CD4-positive, alpha-beta T cell treated with Interleukin-17A for 4 hours (primary cell): Measurements from ENCODE around the gene FXR2.
A peak's percentile ranks its signal among the peaks of the same experiment; 100 is the strongest.

Experiments
- DNase-seq: peaks from one replicate; pipeline ENCODE4 v3.0.0-alpha.2; 2020; ENCODE audit warnings: mixed read lengths

The FXR2 gene

DNA sequence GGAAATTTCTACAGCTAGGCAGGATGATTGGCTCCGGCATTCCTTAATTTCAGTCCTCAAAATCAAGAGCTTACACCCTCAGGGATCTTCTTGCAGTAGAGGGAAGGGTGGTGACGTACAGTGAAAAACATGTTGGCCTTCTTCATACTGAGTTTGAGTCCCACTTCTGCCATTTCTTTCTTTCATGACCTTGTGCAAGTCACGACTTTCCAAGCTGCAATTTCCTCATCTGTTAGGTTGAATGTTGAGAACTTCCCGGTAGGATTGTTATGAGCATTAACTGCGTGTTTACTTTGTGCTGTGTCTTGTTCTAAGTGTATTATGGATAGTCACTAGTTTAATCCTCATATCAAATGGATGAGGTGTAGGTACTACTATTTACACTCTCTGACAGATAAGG, 45.1 kb downstream of the FXR2 start:
- no peak for DNase-seq

DNA sequence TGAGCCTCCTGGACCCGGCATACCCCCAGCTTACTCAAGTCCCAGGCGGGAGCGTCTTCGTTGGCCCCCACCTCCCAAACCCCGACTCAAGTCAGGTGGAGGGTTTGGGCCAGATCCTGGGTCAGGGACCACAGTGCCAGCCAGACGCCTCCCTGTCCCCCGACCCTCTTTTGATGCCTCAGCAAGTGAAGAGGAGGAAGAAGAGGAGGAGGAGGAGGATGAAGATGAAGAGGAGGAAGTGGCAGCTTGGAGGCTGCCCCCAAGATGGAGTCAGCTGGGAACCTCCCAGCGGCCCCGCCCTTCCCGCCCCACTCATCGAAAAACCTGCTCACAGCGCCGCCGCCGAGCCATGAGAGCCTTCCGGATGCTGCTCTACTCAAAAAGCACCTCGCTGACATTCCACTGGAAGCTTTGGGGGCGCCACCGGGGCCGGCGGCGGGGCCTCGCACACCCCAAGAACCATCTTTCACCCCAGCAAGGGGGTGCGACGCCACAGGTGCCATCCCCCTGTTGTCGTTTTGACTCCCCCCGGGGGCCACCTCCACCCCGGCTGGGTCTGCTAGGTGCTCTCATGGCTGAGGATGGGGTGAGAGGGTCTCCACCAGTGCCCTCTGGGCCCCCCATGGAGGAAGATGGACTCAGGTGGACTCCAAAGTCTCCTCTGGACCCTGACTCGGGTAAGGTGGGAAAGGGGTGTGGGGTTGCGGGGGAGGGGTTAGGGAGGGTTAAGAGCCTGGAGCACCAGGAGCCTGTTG, 51.4 kb downstream of the FXR2 start:
- no peak for DNase-seq

DNA sequence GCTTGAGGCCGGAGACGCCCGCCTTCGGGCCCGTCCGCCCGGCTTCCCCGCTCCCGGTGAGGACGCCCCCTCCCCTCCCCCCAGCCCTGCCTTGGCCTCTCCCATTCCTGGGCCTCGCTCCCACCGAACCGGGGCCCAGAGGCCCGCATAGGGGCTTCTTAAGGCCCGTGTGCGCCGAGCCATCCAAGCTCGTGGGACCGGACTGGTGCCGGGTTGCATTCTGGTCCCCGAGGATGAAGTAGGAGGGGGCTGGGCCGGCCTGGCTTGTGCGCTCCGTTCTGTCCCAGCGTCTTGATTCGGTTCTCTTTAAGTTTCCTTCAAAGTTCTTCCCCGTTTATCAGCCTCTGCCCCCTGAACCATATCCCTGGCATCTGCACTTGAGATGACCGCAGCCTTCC, 52.5 kb downstream of the FXR2 start:
- DNase-seq: no peak

DNA sequence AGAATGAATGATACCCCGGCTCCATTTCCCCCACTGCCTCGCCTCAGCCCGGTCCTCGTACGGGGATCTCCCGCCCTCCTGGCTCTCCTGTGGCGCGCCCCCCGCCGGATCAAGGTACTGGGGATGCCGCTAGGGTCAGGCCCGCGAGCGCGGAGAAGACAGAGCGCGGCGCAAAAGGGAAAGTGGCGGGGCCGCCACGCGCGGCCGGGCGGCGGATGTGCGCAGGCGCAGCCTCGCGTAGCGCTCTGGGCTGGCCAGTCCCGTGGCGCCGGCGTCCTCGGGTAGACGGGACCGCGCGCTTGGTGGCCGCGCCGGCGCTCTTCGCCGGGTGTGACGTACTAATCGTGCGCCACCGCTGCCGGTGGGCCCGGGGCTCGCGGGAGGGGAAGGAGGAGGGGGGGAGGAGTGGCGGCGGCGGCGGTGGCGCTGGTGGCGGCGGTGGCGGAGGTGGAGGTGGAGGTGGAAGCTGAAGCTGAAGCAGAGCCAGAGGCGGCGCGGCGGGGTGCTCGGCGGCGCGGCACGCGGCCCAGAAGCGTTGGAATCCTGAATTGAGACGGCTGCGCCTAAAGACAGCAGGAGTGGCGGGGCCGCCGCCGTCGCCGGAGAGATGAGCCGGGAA, 53.0 kb downstream of the FXR2 start, which contains the start of gene SENP3:
Gene SENP3 (plus strand): TSS at position 331 of the 619 bp plus-strand sequence. CDS start 1,158 bp downstream, outside the sequence.
- DNase-seq: peak; percentile 92

DNA sequence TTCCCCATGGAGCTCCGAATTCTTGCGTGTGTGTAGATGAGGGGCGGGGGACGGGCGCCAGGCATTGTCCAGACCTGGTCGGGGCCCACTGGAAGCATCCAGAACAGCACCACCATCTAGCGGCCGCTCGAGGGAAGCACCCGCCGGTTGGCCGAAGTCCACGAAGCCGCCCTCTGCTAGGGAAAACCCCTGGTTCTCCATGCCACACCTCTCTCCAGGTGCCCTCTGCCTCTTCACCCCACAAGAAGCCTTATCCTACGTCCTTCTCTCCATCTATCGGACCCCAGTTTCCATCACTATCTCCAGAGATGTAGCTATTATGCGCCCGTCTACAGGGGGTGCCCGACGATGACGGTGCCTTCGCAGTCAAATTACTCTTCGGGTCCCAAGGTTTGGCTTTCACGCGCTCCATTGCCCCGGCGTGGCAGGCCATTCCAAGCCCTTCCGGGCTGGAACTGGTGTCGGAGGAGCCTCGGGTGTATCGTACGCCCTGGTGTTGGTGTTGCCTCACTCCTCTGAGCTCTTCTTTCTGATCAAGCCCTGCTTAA, 53.6 kb downstream of the FXR2 start:
- peak; percentile 85 for DNase-seq

DNA sequence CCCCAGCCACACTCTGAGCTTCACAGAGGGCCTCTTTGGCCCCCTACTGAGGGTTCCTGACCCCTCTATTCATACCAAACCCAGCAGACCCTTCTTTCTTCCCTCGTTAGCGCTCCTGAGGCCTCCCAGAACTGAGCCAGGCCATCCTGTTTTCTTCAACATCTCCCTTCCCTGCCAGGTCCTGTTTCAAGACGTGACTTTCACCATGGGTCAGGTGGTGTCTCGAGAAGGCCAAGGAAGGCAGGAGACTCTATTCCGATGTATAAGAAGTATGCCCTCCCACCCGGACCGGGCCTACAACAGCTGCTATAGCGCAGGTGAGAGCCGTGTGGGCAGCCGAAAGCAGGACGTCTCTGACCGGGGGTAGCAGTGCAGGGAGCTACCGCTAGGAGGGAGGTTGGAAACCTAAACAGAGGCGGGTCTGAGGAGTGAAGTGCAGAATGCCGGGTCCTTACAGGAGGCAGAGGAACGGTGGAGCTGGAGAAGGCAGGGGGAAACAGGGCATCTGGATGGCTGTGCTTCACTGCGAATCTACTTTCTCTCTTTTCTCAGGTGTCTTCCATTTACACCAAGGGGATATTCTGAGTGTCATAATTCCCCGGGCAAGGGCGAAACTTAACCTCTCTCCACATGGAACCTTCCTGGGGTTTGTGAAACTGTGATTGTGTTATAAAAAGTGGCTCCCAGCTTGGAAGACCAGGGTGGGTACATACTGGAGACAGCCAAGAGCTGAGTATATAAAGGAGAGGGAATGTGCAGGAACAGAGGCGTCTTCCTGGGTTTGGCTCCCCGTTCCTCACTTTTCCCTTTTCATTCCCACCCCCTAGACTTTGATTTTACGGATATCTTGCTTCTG, 54.3 kb downstream of the FXR2 start:
- peak; percentile 61 for DNase-seq

DNA sequence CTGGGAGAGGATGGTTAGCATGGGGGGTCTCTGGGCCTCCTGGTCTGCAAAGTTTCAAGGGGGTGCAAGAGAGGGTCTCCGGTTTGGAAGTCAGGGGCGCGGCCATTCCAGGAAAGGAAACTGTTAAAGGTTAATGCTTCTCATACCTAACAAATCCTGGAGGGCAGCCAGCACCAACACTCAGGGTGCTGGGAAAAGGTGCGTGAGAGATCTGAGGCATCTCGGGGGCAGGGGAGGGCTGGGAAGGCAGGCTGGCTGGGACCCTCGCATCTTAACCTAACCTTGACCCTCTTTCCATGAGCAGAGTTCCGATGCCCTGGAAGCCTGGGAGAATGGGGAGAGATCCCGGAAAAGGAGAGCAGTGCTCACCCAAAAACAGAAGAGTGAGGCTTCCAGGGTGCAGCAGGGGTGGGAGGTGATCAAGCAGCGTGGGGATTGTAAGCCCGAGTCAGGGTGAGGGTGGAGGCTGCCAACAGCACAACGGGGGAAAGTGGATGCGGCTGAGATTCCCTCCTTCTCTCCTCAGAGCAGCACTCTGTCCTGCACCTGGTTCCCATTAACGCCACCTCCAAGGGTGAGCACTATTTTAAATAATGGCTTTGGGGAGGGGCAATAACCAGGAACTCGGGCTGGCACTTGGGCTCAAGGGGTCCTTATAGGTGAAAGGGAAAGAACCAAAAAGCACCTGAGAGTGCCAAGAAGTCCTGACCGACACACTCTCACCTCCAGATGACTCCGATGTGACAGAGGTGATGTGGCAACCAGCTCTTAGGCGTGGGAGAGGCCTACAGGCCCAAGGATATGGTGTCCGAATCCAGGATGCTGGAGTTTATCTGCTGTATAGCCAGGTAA, 55.2 kb downstream of the FXR2 start:
- DNase-seq: no peak

DNA sequence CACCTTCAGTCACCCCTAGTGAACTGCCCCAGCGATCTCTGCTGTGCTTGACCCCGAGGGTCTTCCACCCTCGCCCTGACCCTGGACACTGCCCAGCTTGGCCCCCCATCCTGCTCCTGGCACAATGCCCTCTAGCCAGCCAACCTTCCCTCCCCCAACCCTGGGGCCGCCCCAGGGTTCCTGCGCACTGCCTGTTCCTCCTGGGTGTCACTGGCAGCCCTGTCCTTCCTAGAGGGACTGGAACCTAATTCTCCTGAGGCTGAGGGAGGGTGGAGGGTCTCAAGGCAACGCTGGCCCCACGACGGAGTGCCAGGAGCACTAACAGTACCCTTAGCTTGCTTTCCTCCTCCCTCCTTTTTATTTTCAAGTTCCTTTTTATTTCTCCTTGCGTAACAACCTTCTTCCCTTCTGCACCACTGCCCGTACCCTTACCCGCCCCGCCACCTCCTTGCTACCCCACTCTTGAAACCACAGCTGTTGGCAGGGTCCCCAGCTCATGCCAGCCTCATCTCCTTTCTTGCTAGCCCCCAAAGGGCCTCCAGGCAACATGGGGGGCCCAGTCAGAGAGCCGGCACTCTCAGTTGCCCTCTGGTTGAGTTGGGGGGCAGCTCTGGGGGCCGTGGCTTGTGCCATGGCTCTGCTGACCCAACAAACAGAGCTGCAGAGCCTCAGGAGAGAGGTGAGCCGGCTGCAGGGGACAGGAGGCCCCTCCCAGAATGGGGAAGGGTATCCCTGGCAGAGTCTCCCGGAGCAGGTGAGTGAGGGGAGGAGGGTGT, 56.0 kb downstream of the FXR2 start, which contains the start of gene TNFSF13:
Gene TNFSF13 (plus strand): TSS at position 207 of the 776 bp plus-strand sequence. CDS start 290 bp downstream, at position 497.
- DNase-seq: no peak

DNA sequence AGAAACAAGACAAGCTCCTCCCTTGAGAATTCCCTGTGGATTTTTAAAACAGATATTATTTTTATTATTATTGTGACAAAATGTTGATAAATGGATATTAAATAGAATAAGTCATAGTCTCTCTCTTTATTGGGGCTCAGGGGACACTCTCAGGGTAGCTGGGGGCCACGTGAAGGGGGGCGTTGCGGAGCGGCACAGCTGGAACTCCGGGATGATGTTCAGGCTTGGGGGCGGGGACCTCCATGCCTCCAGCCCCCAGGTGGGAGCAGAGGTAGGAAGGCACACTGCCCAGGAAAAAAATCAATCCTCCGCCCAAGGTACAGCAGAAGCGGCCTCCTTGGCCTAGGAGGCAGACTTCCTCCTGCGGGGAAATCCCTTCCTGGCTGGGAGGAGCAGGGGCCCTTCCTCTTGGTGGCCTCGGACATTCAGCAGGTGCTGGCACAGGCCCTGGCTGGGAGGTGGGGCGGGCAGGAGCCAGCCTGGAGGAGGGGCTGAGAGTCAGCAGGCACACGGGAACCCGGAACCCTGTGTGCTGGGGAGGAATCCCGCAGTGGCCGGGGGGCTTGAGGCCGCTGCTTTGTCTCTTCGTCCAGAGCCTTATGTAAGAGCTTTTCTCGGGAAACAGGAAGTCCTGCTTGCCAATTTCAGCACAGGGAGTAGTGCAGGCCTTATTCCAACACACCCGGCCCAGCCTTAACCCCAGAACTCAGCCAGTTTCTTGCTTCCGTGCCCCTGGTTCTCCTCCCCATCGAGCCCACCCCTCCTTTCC, 56.7 kb downstream of the FXR2 start:
- peak; percentile 21 for DNase-seq

DNA sequence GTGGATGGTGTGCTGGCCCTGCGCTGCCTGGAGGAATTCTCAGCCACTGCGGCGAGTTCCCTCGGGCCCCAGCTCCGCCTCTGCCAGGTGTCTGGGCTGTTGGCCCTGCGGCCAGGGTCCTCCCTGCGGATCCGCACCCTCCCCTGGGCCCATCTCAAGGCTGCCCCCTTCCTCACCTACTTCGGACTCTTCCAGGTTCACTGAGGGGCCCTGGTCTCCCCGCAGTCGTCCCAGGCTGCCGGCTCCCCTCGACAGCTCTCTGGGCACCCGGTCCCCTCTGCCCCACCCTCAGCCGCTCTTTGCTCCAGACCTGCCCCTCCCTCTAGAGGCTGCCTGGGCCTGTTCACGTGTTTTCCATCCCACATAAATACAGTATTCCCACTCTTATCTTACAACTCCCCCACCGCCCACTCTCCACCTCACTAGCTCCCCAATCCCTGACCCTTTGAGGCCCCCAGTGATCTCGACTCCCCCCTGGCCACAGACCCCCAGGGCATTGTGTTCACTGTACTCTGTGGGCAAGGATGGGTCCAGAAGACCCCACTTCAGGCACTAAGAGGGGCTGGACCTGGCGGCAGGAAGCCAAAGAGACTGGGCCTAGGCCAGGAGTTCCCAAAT, 57.4 kb downstream of the FXR2 start:
- DNase-seq: no peak

DNA sequence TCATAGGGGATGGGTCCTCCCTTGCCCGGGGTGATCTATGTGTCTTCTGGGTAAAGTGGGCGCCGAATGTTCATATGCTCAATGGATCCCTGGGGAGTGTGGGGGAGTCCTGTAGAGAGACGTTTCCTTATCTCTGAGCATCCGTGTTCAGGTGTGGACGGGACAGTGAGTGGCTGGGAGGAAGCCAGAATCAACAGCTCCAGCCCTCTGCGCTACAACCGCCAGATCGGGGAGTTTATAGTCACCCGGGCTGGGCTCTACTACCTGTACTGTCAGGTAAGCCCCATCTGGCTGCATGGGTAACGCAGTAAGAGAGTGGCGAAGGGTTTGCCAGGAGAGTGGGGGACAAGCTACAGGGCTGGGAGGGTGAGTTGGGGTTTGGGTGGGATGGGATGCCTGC, 58.1 kb downstream of the FXR2 start:
- DNase-seq: no peak

DNA sequence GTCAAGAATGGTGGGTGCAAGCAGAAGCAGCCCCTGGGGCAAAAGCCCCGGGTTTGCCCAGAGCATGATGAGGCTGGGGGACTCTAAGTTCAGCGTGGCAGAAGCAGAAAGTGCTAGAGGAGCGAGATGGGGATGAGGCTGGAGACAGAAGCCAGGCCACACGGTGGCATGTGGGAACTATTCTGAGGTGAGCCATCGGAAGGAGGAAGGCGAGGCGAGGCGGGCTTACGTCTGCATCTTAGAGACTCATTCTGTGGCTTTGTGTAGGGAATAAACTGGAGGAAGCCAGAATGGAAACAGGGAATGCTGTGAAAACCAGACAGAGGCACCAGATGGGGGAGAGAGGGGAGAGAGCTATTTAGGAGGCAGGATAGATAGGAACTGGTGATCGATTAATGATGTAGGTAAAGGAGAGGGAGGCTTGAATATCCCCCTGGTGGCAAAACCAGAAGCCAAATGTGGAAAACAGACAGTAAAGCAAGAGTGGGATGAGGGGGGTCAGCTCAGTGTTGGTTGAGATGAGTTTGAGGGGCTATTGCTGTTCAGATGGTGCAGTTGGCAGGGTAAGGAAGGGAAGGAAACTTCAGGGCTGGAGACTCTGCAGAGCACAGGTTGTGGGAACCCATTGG, 59.3 kb downstream of the FXR2 start:
- no peak for DNase-seq

DNA sequence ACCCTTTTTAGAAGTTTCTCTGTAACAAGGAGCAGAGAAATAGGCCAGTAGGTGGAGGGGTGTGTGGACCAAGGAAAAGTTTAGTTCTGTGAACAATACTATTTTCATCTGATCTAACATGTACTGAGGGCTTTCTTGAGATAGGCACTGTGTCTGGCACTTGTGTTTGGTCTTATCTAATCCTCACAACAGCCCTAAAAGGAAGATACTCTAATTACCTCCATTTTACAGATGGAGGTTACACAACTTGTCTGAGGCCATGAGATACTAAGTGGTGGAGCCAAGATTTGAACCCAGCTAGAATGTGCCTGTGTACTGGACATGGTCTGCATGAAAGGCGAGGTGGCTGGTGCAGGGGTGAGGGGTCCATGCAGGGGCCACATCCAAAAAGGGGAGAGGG, 61.3 kb downstream of the FXR2 start:
- no peak for DNase-seq

DNA sequence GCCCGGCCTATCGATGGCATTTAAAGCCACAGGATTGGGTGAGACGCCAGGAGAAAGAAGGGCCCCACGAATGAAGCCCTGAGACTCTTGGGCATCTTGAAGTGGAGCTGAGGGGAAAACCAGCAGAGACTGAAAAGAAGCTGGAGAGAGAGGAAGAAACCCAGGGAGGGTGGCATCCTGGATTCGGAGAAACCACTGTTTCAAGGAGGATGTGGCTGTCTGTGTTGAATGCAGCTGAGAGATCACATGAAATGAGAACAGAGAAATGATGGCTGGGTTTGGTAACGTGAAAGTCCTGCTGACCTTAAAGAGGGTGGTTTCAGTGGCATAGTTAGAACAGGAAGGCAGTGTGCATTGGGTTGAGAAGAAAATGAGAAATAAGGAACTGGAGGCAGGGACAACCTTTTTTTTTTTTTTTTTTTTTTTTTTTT, 62.1 kb downstream of the FXR2 start:
- peak; percentile 53 for DNase-seq

DNA sequence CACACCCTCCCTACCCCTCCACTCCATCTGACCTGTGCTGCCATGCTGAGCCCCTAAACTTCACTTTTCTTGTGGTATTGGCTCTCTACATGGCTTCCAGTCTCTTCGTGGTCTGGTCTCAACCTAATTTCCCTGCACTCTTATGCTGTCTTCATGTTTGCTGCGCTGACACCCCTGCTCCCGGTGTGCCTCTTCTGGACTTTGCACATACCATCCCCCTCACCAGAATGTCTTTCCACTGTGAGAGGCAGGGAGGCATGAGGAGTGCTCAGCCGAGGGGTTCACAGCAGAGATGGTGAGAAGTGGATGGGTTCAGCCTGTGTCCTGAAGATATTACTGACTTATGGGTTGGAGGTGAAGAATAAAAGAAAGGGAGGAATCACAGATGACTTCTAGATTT, 63.3 kb downstream of the FXR2 start:
- no peak for DNase-seq

DNA sequence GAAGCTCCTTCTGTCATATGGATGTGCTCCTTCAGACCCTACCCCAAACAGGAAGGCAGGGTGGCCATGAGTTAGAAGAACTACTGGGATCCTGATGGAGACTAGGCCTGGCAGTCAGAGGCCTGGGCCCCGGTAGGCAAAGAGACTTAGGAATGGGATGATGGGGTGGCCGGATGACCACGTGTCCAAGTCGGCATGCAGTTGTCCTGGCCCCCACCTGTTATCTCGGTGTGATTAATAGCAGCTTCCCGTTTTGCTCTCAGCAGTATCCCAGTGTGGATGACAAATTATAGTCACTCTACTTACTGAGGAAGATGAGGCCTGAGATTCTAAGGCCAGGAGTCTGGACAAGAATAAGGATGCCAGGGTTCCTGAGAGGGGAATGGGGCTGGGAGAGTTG, 64.4 kb downstream of the FXR2 start:
- DNase-seq: no peak

DNA sequence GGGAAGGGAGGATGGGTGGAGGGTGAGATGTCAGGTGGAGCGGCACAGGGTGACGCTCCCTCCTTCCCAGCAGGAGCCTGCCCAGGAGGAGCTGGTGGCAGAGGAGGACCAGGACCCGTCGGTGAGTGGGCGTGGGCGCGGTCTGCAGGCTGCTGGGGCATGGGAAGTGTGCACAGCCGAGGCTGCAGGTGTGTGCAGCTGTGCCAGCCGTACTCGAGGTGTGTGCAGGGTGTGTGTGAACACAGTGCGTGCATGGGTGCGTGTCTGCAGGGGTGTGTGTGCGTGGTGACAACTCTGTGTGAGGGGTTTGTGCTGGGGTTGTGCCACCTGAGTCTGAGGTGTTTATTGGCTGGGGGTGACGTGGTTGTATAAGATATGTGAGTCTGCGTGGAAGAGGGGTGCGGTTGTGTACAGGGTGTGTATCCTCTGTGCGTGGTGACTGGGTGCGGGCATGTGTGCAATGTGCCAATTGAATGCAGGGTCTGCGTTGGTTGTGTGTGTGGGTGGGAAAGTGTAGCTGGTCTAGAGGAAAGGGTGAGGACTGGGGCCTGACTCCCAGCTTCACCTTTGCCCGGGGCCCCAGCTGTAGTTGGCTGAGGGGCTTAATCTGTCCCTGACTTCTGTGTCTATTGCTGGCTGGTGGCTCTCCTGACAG, 65.2 kb downstream of the FXR2 start:
- peak; percentile 59 for DNase-seq

DNA sequence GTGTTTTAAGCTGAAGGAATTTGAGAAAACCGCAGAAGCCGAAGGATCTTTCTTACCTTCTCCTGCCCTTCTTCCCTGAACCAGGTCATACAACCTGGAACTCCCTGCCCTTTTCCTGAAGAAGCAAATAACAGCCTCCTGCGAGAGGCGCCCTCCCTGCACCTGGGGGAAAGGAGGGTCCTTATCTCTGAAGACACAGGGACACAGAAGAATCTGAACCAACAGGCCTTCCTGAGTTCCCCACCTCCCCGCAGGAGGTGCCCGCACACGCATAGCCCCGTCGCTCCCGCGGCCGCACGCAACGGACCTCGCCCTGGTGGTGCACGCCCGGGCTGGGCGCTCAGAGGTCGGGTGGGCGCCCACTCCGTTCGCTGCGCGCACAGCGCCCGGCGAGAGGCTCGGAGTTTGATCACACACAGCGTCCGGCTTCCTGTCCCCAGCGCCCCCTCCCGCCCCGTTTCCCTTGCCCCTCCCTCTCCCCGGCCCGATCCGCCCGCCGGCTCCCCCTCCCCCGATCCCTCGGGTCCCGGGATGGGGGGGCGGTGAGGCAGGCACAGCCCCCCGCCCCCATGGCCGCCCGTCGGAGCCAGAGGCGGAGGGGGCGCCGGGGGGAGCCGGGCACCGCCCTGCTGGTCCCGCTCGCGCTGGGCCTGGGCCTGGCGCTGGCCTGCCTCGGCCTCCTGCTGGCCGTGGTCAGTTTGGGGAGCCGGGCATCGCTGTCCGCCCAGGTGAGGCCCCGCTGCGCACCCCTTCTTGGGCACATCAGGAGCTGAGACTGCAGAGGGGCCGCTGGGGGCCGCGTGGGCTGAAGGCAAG, 65.9 kb downstream of the FXR2 start, which contains the start of gene TNFSF12:
Gene TNFSF12 (plus strand): TSS at position 474 of the 816 bp plus-strand sequence. CDS start 96 bp downstream, at position 570.
- DNase-seq: peak; percentile 77
